Stimulated activated CD8-positive, alpha-beta memory T cell treated with anti-CD3 and anti-CD28 coated beads, Interleukin-4, amount 100 ng/mL, for 24 hours (primary cell): ENCODE data around the gene NELFE.
"Not testable (repeated sequence)": the region's sequence is repeated elsewhere in the genome, so short reads cannot be mapped to it uniquely, and the experiment has no call there.

Source experiments
- DNase-seq: peaks from one replicate; pipeline ENCODE4 v3.0.0-alpha.2; 2020; ENCODE audit warnings: low read depth

Gene NELFE, protein sequence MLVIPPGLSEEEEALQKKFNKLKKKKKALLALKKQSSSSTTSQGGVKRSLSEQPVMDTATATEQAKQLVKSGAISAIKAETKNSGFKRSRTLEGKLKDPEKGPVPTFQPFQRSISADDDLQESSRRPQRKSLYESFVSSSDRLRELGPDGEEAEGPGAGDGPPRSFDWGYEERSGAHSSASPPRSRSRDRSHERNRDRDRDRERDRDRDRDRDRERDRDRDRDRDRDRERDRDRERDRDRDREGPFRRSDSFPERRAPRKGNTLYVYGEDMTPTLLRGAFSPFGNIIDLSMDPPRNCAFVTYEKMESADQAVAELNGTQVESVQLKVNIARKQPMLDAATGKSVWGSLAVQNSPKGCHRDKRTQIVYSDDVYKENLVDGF

DNA sequence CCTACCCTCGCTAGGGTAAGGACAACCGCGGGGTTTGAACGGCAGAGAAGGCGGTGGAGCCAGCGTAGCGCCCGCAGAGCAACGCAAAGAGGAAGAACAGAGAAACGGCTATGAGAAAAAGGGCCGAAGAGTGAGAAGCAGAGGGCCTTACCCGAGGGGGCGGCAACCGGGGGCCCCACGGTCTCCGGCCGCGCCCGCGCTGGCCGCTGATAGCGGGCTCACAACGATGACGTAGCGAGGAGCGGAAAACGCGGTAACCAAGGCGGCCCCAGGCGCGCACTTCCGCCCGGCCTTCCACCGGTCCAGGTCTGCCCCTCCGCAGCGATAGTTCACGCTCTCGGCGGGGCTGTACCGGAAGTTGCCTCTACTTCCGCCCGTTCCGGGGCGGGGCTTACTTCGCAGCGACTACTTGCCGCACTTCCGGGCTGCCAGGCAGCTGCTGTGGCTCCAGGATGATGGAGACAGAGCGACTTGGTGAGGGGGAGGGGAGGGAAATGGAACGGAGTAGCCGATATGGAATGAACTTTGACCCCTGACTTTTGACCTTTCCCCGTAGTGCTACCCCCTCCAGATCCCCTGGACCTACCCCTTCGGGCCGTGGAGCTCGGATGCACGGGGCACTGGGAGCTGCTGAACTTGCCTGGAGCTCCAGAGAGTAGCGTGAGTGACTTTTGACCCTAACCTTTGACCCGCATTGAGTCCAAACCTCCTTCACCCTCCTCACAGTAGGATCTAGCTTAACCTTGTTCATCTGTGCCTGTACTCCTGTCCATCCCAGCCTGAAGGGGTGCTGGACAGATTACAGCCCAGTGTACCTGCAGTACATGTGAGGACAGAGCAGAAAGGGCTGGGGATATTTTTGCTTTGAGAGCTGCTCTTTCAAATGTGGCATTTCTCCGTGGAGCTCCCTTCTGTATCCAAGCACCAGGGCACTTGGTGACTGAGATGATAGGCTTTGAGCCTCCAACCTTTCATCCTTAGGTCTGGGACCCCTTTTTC is at the start of gene NELFE, which contains the start of gene SKIC2:
TSS of gene NELFE (minus strand) at position 231 of the 999 bp plus-strand sequence. CDS start 525 bp downstream, outside the sequence.
TSS of gene SKIC2 (plus strand) at position 435 of the 999 bp plus-strand sequence. CDS start at position 453, 18 bp downstream.
- peak; percentile 99 for DNase-seq

DNA sequence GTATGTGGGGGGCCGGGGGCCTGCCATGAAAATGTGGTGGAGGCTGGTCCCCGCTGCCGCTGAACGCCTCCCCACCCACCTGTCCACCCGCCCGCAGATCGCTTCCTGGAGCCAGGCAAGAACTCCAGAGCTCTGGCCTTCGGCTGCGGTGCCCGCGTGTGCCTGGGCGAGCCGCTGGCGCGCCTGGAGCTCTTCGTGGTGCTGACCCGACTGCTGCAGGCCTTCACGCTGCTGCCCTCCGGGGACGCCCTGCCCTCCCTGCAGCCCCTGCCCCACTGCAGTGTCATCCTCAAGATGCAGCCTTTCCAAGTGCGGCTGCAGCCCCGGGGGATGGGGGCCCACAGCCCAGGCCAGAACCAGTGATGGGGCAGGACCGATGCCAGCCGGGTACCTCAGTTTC is 49.3 kb upstream of the NELFE start:
- DNase-seq, result not testable (repeated sequence)

DNA sequence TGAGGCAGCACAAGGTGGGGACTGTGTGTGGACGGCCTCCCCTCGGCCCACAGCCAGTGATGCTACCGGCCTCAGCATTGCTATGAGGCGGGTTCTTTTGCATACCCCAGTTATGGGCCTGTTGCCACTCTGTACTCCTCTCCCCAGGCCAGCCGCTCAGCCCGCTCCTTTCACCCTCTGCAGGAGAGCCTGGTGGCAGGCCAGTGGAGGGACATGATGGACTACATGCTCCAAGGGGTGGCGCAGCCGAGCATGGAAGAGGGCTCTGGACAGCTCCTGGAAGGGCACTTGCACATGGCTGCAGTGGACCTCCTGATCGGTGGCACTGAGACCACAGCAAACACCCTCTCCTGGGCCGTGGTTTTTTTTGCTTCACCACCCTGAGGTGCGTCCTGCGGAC is 48.3 kb upstream of the NELFE start:
- DNase-seq, result not testable (repeated sequence)

DNA sequence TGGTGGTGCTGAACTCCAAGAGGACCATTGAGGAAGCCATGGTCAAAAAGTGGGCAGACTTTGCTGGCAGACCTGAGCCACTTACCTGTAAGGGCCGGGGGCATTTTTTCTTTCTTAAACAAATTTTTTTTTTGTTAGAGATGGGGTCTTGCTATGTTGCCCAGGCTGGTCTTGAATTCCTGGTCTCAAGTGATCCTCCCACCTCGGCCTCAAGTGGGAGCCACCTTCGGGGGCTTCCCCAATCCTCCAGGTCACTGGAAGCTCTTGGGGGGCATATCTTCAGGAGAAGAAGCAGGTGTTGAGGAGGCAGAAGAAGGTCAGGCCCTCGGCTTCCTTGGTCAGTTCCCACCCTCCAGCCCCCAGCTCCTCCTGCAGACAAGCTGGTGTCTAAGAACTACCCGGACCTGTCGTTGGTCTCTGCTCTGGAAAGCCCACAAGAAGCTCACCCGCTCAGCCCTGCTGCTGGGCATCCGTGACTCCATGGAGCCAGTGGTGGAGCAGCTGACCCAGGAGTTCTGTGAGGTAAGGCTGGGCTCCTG is 47.3 kb upstream of the NELFE start:
- DNase-seq, result not testable (repeated sequence)

DNA sequence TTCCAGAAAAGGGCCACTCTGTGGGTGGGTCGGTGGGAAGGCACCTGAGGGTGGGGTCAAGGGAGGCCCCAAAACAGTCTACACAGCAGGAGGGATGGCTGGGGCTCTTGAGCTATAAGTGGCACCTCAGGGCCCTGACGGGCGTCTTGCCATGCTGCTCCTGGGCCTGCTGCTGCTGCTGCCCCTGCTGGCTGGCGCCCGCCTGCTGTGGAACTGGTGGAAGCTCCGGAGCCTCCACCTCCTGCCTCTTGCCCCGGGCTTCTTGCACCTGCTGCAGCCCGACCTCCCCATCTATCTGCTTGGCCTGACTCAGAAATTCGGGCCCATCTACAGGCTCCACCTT is 46.7 kb upstream of the NELFE start:
- DNase-seq, result not testable (repeated sequence)

DNA sequence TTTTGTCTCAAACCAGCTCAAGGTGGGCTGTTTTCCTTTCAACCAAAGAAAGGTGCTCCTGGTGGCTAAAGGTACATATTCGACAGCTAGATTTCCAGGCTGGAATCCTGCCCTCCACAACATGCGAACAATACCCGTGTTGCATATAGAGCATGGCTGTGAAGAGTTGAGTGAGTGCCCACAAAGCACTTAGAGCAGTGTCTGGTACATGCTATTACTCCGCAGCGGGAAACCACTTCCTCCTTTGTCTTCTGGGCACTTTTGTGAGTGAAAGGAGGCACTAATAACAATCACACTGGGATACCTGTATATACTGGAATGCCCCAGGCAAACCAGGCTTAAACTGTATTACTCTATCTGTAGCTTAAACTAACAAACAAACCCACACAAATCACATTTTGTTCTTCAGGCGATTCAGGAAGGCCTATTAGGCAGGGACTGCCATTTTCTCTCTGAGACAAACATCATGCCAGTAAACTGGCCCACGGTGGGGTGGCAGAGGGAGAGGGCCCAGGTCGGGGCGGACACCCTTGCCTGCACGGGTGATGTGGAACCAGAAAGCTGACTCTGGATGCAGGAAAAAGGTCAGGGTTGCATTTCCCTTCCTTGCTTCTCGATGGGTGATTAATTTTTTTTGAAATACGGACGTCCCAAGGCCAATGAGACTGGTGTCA is 46.2 kb upstream of the NELFE start:
- not testable (repeated sequence) for DNase-seq

DNA sequence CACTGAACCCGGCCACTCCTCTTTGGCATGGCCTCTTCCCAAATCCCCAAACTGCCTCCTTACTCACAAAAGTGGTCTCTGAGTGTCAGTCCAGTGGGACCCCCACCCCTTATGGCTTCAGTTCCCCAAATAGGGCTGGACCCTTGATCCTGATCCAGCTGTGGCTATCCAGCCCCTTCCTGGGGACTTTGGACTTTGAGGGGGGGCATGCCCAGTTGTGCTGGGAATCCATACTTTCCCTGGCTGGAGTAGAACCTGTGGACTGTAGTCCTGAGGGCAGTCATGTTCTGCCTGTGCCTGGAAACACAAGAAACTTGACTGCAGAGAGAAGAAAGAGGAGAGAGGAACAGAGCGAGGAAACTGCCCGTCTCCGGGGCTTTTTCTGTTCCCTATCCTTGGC is 45.6 kb upstream of the NELFE start:
- not testable (repeated sequence) for DNase-seq

DNA sequence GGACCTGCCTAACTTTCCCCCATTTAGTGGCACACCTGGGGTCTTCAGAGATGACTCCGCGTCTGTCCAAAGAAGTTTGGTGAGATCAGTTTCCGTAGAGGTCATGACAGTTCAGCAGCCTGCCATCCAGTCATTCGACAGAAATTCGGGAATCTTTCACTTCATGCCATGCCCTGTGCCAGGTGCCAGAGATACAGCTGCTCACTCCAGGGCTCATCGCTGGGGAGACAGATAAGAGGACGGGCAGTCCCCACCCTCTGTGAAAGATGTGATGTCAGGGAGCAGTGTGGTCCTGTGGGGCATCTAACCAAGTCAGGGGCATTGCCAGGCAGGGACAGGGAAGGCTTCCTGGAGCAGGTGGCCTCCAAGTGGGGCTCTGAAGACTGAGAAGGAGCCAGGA is 44.5 kb upstream of the NELFE start:
- not testable (repeated sequence) for DNase-seq

DNA sequence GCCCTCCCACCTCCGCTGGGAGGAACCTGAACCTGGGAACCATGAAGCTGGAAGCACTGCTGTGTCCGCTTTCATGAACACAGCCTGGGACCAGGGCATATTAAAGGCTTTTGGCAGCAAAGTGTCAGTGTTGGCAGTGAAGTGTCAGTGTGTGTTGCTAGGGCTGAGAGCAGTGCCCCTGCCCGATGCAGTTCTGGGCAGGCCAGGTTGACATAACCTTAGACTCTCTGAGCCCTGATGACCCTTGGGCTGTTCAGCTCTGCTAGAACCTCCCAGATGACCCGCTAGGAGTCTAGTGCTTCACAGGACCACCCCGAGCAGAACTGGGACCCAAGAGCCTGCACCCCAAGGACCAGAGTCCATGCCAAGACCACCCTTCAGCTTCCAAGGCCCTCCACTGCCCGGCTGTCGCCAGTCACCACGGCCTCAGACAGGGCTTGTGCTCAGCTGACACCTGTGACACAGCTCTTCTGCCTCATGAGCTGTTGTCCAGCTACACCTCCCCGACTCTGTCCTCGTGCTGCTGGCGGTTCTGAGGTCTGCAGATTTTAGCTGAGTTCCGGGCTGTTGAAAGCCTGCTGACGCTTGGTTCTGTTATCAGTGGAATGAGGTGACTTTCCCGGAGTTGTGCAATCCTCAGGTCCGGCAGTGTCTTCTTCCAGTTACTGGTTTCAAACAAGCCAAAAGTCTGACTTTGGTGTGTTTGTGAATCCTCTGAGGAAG is 43.9 kb upstream of the NELFE start:
- DNase-seq, result not testable (repeated sequence)

DNA sequence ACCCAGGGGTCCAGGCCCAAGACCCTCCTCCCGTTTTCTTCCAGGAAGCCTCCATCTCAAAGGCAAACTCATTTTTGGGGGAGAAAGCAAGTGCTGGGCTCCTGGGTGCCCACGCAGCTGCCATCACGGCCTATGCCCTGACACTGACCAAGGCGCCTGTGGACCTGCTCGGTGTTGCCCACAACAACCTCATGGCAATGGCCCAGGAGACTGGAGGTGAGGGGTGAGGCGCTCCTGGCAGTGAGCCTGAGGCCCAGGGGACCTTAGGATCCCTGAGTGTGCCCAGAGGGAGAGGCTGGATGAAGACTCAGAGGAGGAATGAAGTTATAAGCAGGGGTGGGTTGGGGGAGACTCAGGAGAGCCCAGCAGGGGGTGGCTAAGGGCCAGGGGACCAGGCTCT is 37.6 kb upstream of the NELFE start:
- DNase-seq, result not testable (repeated sequence)

DNA sequence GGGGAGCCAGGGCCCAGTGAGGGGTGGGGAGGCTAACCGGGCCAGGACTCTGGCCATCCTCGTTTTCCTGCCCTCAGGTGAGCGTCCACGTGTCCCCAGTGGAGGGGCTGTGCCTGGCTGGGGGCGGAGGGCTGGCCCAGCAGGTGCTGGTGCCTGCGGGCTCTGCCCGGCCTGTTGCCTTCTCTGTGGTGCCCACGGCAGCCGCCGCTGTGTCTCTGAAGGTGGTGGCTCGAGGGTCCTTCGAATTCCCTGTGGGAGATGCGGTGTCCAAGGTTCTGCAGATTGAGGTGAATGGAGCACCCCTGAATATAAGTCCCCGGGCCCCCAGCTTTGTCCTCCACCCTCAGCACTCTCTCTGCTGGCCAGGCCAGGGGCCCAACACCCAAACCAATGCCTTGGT is 35.6 kb upstream of the NELFE start:
- not testable (repeated sequence) for DNase-seq

DNA sequence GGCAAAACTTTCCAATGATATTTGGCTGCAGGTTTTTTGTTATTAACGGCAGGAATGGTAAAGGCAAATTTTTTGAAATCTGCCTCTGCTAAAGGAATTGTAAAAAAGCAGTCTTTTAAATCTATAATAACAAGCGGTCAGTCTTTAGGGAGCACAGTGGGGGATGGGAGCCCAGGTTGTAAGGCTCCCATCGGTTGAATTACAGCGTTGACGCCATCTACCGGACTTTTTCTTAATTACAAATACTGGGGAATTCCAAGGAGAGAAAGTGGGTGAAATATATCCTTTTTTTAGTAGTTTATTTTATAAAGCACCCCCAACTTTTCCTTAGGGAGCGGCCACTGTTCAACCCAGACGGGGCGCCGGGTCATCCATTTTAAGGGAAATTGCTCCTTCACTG is 30.6 kb upstream of the NELFE start:
- not testable (repeated sequence) for DNase-seq

DNA sequence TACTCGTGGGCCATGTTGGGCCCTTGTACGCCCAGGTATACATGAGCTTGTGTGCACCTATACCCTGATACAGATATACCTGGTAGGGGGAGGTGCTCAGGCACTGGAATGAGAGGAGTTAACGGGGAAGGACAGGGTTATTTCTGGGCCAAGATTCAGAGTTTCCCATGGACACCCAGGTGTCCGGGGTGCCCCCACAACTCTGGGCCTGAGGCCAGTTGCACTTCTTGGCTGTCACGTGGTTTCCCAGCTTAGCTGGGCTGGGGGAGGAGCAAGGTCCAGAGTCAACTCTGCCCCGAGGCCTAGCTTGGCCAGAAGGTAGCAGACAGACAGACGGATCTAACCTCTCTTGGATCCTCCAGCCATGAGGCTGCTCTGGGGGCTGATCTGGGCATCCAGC is 23.0 kb upstream of the NELFE start, which contains the start of gene C4A:
TSS of gene C4A (plus strand) at position 314 of the 400 bp plus-strand sequence. CDS start at position 365, 51 bp downstream.
- not testable (repeated sequence) for DNase-seq

DNA sequence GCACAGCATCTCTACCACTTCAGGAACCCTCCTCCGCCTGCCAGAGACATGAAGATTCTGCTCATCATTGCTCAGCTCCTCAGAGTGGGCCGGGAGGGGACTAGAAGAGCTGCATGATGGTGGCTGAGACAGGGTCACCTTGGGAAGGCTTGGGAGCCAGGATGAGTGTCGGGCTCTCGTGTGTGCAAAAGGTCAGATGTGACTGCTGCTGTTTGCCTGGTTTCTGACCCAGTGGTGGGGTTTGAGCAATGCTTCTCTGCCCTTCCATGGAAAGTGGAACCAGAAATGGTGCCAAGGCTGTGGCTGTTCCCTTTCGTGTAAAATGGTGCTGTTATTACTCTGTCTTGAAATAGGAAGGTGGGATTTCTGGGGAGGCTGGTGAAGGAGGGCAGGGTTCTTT is 22.2 kb upstream of the NELFE start:
- not testable (repeated sequence) for DNase-seq

DNA sequence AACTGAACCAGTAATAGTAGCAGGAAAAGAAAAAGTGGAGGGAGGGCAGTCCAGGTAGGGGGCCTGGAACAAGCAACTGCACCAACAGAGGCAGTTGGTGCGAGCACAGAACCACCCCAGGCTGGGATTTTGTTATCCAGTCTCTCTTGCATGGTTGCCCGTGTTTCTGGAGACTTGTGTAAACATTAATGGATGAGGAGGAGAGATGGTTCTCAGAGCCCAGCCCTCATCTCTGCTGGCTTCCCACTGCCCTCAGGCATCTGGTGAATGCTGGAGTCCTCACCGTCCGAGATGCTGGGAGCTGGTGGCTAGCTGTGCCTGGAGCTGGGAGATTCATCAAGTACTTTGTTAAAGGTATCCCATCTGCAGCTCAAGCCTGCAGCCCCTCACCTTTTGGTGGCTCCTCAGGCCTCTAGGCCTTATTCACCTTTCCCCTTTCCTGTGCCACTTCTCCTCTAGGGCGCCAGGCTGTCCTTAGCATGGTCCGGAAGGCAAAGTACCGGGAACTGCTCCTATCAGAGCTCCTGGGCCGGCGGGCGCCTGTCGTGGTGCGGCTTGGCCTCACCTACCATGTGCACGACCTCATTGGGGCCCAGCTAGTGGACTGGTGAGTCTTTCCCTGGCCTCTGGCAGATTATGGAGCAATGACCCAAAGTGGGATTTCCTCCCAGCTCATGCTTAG is 21.6 kb upstream of the NELFE start:
- DNase-seq, result not testable (repeated sequence)

DNA sequence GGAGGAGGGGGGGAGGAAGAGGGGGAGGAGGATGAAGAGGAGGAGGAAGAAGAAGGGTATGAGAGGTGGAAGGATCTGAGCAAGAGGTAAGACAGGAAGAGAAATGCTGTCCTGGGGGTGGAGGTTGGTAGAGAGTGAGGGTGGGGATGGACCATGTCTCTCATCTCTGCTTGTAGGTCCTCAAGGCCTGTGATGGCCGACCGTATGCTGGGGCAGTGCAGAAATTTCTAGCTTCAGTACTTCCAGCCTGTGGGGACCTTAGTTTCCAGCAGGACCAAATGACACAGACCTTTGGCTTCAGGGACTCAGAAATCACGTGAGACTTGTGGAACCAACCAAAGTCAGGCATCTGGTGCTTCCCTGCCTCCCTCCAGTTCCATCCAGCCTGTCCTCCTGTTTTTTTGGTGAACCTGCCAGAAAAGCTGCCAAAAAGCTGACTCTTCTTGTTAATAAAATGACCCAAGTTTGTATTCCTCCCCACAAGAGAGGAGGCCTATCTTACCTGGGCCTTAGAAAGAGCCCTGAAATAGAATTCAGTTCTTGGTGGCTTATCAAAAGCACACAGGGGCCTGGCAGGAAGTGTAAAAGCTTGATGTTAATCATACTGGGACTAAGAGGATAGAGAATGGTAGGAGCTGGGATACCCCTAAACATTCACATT is 20.6 kb upstream of the NELFE start:
- no peak for DNase-seq

DNA sequence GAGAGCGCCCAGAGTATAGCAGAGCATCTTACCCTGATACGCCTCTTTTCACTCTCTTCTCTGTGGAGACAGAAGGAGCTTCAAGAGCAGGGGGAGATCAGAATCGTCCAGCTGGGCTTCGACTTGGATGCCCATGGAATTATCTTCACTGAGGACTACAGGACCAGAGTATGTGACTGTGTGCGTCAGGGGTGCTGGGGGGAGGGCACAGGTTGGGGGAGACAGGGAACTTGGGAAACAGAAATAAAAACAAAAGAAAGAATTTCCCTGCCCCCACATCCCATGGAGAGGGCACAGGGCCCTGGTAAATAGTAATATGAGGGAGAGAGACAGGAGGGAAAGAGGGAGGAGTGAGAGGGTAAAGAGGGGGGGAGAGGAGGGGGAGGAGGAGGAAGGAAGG is 20.1 kb upstream of the NELFE start:
- DNase-seq, result no peak

DNA sequence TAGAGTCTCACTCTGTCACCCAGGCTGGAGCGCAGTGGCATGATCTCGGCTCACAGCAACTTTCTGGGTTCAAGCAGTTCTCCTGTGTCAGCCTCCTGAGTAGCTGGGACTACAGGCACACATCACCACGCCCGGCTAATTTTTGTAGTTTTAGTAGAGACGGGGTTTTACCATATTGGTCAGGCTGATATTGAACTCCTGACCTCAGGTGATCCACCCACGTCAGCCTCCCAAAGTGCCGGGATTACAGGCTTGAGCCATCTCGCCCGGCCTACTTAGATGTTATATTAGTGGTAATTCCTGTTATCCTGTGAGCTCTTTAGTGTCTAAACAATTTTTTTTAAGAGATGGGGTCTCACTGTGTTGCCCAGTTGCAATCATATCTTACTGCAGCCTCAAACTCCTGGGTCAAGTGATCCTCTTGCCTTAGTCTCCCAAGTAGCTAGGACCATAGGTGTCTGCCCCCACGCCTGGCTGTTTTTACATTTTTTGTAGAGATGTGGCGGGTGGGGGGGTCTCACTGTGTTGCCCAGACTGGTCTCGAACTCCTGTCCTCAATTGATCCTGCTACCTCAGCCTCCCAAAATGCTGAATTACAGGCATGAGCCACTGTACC is 19.2 kb upstream of the NELFE start:
- no peak for DNase-seq

DNA sequence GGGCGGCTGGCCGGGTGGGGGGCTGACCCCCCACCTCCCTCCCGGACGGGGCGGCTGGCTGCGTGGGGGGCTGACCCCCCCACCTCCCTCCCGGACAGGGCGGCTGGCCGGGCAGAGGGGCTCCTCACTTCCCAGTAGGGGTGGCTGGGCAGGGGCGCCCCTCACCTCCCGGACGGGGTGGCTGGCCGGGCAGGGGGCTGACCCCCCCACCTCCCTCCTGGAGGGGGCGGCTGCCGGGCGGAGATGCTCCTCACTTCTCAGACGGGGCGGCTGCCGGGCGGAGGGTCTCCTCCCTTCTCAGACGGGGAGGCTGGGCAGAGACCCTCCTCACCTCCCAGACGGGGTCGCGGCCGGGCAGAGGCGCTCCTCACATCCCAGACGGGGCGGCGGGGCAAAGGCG is 17.3 kb upstream of the NELFE start:
- not testable (repeated sequence) for DNase-seq
